HG03108 (cell line): ENCODE measurements around the gene SRGAP2B.
"Not testable (repeated sequence)": the region's sequence is repeated elsewhere in the genome, so short reads cannot be mapped to it uniquely, and the experiment has no call there.

Source experiments
- ATAC-seq: cut with Tn5 transposase; IDR thresholded peaks from one replicate; pipeline ENCODE4 v1.9.1; 2021; ENCODE audit warnings: moderate library complexity; ENCODE audit not compliant: unreplicated experiment

The SRGAP2B gene

GRCh38 chr1:145000074-145000742 is 94.9 kb downstream of the SRGAP2B start:
- not testable (repeated sequence) for ATAC-seq

- not testable (repeated sequence) for ATAC-seq
Observed at GRCh38 chr1:144998981-144999273, 96.2 kb downstream of the SRGAP2B start.

DNA sequence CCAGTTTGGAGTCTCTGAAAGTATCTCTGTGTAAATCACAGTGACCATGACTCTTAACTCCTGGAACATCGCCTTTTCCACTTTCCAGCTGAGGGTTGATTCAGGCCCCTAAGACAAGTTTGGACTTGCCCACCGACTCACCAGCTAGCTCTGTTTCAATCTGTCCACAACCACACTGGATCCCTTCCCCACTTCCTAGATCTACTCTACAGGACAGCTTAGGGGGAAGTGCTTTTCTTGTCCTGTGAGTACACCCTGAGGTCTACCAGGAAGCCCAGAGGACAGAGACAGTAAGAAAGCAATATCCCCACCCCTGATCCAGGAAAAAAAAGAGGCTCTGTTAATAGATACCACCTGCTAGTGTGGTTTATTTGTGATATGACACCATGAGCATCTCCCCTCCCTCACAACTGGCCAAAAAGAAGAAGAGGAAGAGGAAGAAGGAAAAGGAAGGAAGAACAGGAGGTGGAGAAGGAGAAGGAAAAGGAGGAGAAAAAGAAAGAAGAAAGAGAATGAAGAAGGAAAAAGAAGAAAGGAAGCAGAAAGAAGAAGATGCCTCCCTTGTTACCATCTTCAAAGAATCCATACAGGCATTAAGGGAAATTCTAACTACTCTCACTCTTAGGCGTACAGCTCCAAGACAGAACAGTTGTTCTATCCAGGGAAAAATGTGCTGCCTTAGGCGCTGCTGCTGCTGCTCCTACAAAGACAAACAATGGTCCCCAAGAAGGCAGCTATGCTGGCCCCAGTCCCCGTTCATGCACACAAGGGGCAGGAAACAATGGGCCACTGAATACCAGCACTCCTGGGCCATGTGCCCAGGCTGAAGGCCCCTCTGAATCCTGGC is 96.8 kb downstream of the SRGAP2B start:
- ATAC-seq: not testable (repeated sequence)

DNA sequence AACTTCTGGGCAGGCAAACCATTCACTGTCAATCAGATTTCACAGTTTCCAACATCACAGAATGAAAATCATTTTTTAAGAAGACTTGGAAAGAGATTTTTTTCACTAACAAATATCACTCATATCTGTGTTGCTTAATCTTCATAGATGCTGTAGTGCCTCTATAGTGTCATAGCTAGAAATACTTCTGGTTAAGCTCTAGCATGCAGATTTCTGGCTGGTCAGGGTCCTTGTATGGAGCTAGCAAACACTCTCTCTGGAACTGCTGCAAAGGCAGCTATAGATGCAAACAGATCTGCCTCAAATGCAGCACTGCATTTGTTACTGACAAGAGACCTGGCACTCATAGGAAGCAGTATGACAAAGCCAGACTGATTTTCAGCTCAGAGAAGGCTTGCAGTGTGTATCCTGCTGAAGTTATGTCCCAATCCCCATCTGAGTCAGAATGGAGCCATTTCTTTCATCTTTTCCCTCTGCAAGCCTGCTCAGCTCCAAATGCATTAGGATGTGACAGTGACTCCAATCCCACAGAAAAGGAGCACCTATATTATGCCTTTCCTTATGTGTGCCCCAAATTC is 99.2 kb downstream of the SRGAP2B start:
- not testable (repeated sequence) for ATAC-seq

- not testable (repeated sequence) for ATAC-seq
Observed at GRCh38 chr1:144992915-144993314, 102.2 kb downstream of the SRGAP2B start.

- not testable (repeated sequence) for ATAC-seq
Observed at GRCh38 chr1:144990611-144991010, 104.5 kb downstream of the SRGAP2B start.

DNA sequence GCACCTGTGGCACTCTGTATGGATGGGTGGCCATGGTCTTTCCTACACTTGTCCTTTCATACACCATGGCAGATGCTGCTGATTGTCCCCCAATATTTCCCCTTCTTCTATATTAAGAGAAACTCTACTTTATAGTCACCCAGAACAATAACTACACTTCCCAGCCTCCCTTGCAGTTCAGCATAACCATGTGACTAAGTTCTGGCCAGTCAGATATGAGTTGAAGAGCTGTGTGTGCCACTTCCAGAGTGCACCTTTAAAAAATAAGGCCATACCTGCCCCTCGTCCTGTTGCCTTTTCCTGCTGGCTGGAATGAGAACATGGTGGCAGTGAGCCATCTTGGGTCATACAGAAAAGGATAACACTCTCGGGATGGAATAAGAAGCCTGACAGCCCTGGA is 108.0 kb downstream of the SRGAP2B start:
- not testable (repeated sequence) for ATAC-seq

GRCh38 chr1:144986171-144986860 is 108.8 kb downstream of the SRGAP2B start:
- not testable (repeated sequence) for ATAC-seq

- not testable (repeated sequence) for ATAC-seq
Observed at GRCh38 chr1:144985550-144986170, 109.5 kb downstream of the SRGAP2B start.

DNA sequence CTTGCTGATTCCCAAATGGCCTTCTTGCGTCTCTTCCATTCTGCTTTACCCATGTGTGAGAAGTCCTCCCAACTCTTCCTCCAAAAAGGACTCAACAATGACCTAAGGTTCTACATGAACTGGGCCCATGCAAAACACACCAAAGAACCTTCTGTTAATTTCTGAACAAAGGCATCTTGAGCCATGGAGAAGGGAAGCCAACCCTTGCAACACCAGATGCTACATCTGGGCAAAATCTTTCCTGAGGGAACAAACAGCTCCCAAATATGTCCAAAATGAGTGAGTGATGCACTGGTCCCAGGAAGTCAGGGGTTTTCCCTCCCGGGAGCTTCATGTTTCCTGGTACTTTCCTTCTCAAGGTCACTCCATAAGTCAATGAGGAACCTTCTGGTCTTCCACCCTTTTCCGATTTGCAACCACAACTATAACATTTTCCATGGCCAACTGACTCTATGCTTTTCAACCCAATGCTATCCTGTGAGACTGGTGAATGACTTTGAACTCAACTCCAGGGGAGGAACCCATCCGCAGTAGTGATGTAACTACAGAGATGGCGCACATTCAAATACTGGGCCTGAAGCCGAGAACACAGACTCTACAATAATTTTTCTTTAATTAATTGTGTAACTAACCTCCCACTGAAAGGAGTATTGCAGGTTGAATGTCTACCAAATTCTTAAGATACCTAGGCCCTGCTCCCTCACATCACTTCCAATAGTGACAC is 112.2 kb downstream of the SRGAP2B start:
- ATAC-seq: not testable (repeated sequence)

- ATAC-seq: not testable (repeated sequence)
Observed at GRCh38 chr1:144981157-144981556, 114.0 kb downstream of the SRGAP2B start.

GRCh38 chr1:144979960-144980595 is 115.0 kb downstream of the SRGAP2B start:
- ATAC-seq: not testable (repeated sequence)

DNA sequence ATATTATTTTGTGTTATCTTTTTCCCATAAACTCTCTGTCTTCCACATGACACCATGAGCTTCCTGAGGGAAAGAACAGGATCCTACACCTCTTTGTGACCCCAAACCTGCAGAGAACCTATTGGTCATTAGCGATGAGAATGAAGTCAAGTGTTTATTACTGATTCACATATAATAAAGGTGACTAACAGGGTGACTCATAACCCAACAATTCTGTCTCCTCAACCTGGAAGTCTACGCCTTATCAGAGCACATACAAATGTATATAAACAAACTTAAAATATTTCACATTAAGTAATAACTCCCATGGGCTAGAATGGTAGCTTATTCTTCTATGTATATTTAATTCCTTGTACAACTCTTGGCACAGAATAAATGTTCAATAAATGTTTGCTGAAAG is 117.3 kb downstream of the SRGAP2B start:
- not testable (repeated sequence) for ATAC-seq

DNA sequence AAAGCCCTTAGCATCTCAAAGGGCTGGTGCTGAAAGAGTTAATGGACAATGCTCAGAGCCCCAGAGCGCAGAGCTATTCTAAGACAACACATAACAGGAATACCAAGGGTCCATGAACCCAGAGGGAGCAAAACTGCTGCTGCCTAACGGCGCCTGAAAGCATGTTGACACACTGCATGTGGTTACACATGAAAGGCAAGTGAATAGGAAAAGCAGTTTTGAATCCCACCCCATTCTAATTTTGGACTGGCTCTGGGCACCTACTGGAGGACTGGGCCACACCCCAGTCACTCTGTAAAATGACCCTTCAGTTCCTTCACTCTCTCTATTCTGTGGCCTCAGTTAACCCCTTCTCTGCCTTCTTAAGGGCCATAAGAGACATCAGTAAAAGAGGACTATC is 123.2 kb downstream of the SRGAP2B start:
- ATAC-seq: not testable (repeated sequence)

- ATAC-seq: not testable (repeated sequence)
Observed at GRCh38 chr1:144966488-144966887, 128.6 kb downstream of the SRGAP2B start.

- not testable (repeated sequence) for ATAC-seq
Observed at GRCh38 chr1:144964765-144965164, 130.4 kb downstream of the SRGAP2B start.

- ATAC-seq: not testable (repeated sequence)
Observed at GRCh38 chr1:144964186-144964585, 130.9 kb downstream of the SRGAP2B start.

GRCh38 chr1:144963571-144963970 is 131.6 kb downstream of the SRGAP2B start:
- ATAC-seq: not testable (repeated sequence)
